Measurements from ENCODE around the gene USP47. TPM values are rescaled to one million over a fixed set of nuclear protein-coding genes. Genes with fewer than 3 reads are reported as not detected.

Gene USP47
- total RNA-seq, 3 donors from 2014 or later (not counting 1 experiment from before 2014, with no cell fraction given) = 102 to 108 (median 107) TPM

DNA sequence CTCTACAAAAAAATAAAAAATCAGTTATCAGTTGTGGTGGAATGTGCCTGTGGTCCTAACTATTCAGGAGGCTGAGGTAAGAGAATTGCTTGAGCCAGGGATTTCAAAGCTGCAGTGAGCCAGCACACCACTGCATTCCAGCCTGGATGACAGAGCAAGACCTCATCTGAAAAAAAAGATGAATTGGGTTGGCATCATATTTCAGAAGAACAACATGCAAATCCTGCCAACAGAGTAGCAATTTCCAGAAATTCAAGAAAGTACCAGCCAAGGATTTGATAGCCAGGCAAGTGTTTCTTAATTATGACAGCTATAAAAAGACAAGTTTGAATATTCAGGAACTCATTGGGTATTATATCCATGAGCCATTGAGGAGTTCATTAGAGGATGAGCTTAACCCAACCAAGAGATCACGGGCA lies 75.2 kb downstream of the USP47 start:
- TF ChIP-seq, protein P1, sequence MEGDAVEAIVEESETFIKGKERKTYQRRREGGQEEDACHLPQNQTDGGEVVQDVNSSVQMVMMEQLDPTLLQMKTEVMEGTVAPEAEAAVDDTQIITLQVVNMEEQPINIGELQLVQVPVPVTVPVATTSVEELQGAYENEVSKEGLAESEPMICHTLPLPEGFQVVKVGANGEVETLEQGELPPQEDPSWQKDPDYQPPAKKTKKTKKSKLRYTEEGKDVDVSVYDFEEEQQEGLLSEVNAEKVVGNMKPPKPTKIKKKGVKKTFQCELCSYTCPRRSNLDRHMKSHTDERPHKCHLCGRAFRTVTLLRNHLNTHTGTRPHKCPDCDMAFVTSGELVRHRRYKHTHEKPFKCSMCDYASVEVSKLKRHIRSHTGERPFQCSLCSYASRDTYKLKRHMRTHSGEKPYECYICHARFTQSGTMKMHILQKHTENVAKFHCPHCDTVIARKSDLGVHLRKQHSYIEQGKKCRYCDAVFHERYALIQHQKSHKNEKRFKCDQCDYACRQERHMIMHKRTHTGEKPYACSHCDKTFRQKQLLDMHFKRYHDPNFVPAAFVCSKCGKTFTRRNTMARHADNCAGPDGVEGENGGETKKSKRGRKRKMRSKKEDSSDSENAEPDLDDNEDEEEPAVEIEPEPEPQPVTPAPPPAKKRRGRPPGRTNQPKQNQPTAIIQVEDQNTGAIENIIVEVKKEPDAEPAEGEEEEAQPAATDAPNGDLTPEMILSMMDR (IDR thresholded peaks at IDR 0.05) = no peak
- WGBS (ENCODE audit: insufficient coverage) = 91% methylated on average over 1 of the region's 1 CpG
- H3K27me3 Mint-ChIP-seq (ENCODE audit: low read depth in 2 of 2) = no peaks in the 10 kb centered on the region
- H3K4me1 Mint-ChIP-seq = no peaks in the 10 kb centered on the region
- DNase-seq (no peak), ATAC-seq (no peak)
- Histone ChIP-seq H3K4me3 (ENCODE audit: low read length) (no peak overlapping the region), H3K27me3 (ENCODE audit: control insufficient read depth, insufficient read depth, low read length) (no peaks in the 10 kb centered on the region), H3K9me3 (ENCODE audit: control insufficient read depth, insufficient read depth, low read length) (no peaks in the 10 kb centered on the region), H3K36me3 (ENCODE audit: control insufficient read depth, insufficient read depth, low read length) (peaks cover 27% of the 10 kb centered on the region), H3K4me1 (ENCODE audit: control insufficient read depth, insufficient read depth, low read length) (no peaks in the 10 kb centered on the region), H3K27ac (ENCODE audit: low read length) (no peak overlapping the region)
- no peak overlapping the region for H3K4me3 Mint-ChIP-seq
- intact Hi-C loops (cut with micrococcal nuclease) = no loop called here
- H3K36me3 Mint-ChIP-seq = peaks cover 1% of the 10 kb centered on the region
- H3K27ac Mint-ChIP-seq = peak overlapping the region; percentile 5 to 51
- no peaks in the 10 kb centered on the region for H3K9me3 Mint-ChIP-seq

DNA sequence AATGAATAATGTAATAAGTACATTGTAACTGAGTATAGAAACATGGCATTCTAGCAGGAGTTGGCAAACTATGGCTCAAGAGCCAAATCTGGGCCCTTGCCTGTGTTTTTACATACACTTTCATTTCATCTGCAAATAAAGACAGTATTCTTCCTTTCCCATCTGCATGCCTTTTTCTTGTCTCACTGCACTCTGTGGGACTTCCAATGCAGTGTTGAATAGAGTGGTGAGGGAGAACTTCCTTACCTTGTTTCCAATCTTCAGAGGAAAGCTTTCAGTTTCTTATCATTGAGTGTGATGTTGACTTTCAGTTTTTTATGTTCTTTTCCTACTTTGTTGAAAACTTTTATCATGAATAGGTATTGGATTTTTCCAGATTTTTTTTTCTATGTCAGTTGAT lies 82.1 kb downstream of the USP47 start:
- Histone ChIP-seq H3K4me3 (ENCODE audit: low read length) (no peak overlapping the region), H3K4me1 (ENCODE audit: control insufficient read depth, insufficient read depth, low read length) (no peaks in the 10 kb centered on the region), H3K9me3 (ENCODE audit: control insufficient read depth, insufficient read depth, low read length) (no peaks in the 10 kb centered on the region), H3K27me3 (ENCODE audit: control insufficient read depth, insufficient read depth, low read length) (no peaks in the 10 kb centered on the region), H3K27ac (ENCODE audit: low read length) (no peak overlapping the region), H3K36me3 (ENCODE audit: control insufficient read depth, insufficient read depth, low read length) (peaks cover 36% of the 10 kb centered on the region)
- ATAC-seq (no peak), DNase-seq (no peak)
- Mint-ChIP-seq H3K9me3 (no peaks in the 10 kb centered on the region), H3K4me1 (peaks cover 23 to 29% of the 10 kb centered on the region in 2 donors), H3K27me3 (ENCODE audit: low read depth in 2 of 2) (no peaks in the 10 kb centered on the region), H3K27ac (peak overlapping the region; percentile 40 to 49), H3K4me3 (no peak overlapping the region), H3K36me3 (peaks cover 11% of the 10 kb centered on the region)
- TF ChIP-seq, protein P1 (IDR thresholded peaks at IDR 0.05) = no peak
- intact Hi-C loops (cut with micrococcal nuclease) = no loop called here

DNA sequence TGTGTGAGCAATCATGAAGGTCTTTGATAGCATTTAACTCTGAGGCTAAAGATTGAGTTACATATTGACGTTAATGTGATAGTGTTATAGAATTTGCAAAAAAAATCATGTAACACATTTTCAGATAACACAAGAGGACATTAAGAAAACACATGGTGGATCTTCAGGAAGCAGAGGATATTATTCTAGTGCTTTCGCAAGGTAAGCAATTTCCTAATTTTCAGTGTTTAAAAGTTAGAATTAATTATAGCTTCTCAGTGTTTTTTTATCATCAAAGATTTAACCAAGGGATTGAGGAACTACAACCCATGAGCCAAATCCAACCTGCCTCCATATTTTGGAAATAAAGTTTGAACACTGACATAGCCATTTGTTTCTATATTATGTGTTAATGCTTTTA lies 88.1 kb downstream of the USP47 start:
- H3K9me3 ChIP-seq (ENCODE audit: control insufficient read depth, insufficient read depth, low read length) = no peaks in the 10 kb centered on the region
- TF ChIP-seq, protein P1 (IDR thresholded peaks at IDR 0.05) = no peak
- ATAC-seq = no peak
- Mint-ChIP-seq H3K36me3 (peaks cover 17% of the 10 kb centered on the region), H3K4me1 (peaks cover 17 to 25% of the 10 kb centered on the region in 2 donors), H3K4me3 (no peak overlapping the region), H3K9me3 (no peaks in the 10 kb centered on the region), H3K27ac (no peak overlapping the region), H3K27me3 (ENCODE audit: low read depth in 2 of 2) (no peaks in the 10 kb centered on the region)
- no CpG with 5 or more reads among the region's 2 CpGs for WGBS (ENCODE audit: insufficient coverage)
- no peaks in the 10 kb centered on the region for H3K4me1 ChIP-seq (ENCODE audit: control insufficient read depth, insufficient read depth, low read length)
- H3K27ac ChIP-seq (ENCODE audit: low read length) = no peak overlapping the region
- H3K36me3 ChIP-seq (ENCODE audit: control insufficient read depth, insufficient read depth, low read length) = peaks cover 49% of the 10 kb centered on the region
- no peaks in the 10 kb centered on the region for H3K27me3 ChIP-seq (ENCODE audit: control insufficient read depth, insufficient read depth, low read length)
- no peak for DNase-seq
- intact Hi-C loops (cut with micrococcal nuclease) = loop anchor here (5.0 kb wide), 1 partner anchor 112 kb away; no protein-coding TSS in a partner anchor
- H3K4me3 ChIP-seq (ENCODE audit: low read length) = no peak overlapping the region

DNA sequence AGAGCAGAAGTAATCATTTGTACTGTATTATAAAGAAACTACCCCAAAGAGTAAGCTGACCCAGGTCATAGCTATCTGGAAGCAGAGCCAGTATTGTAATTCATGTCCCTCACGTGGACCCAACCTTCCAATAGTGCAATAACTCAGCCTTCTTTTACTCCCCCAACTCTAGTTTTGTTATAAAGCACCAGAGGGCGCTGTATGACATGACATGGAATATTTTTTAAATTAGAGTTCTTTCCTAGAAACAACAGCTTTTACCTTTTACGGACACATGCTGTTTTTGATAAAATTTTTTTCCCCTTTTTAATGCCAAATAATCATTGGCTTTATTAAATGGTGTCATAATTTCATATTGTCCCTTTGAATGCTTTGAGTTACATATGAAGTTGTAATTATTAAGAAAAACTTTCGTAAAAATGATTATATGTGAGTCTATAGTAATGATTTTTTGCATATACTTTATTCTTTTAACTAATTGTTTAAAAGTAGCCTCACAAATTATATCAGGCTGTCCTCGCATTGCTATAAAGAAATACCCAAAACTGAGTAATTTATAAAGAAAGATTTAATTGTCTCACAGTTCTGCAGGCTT lies 89.8 kb downstream of the USP47 start:
- Histone ChIP-seq H3K27ac (ENCODE audit: low read length) (no peak overlapping the region), H3K9me3 (ENCODE audit: control insufficient read depth, insufficient read depth, low read length) (no peaks in the 10 kb centered on the region), H3K4me1 (ENCODE audit: control insufficient read depth, insufficient read depth, low read length) (no peaks in the 10 kb centered on the region), H3K27me3 (ENCODE audit: control insufficient read depth, insufficient read depth, low read length) (no peaks in the 10 kb centered on the region), H3K36me3 (ENCODE audit: control insufficient read depth, insufficient read depth, low read length) (peaks cover 61% of the 10 kb centered on the region), H3K4me3 (ENCODE audit: low read length) (no peak overlapping the region)
- Mint-ChIP-seq H3K9me3 (no peaks in the 10 kb centered on the region), H3K36me3 (peaks cover 16% of the 10 kb centered on the region), H3K4me3 (no peak overlapping the region), H3K27ac (no peak overlapping the region), H3K4me1 (peaks cover 8 to 16% of the 10 kb centered on the region in 2 donors), H3K27me3 (ENCODE audit: low read depth in 2 of 2) (no peaks in the 10 kb centered on the region)
- intact Hi-C loops (cut with micrococcal nuclease) = loop anchor here (5.0 kb wide), 1 partner anchor 111 kb away; no protein-coding TSS in a partner anchor
- TF ChIP-seq, protein P1 (IDR thresholded peaks at IDR 0.05) = peak; percentile 64
- peak in 1 of 2 donors; percentile 64 for DNase-seq
- ATAC-seq = peak; percentile 53 to 58 (median 55)
- WGBS (ENCODE audit: insufficient coverage) = 90% methylated on average over 2 of the region's 5 CpGs

Data from natural killer cell (primary cell).